GM12878 (cell line): Measurements from ENCODE around the gene RARRES2. TPM values are rescaled to one million over a fixed set of nuclear protein-coding genes. Genes with fewer than 3 reads are reported as not detected.

Source experiments
- ATAC-seq: fragments of 200-7000 bp; cut with Tn5 transposase; 3 replicates; pipeline ENCODE4 v1.9.1; 2020; ENCODE audit warnings: mild to moderate bottlenecking, moderate library complexity
- BruUV-seq: library from RNA; stranded (reverse); fragments of 400-500 nt; replicated peaks from 2 replicates; lab custom pipeline; 2021; lab: Mats Ljungman, UMichigan
- CTCF ChIA-PET: fragments of 300-600 bp; sonication (Branson Sonifier 250); formaldehyde crosslinking; extraction: SDS; loops from one replicate; lab custom pipeline; 2021; ENCODE audit warnings: inconsistent platforms; lab: Yijun Ruan, JAX
- POLR2A ChIA-PET: fragments of 350-600 bp; formaldehyde crosslinking; extraction: SDS; loops from one replicate; lab custom pipeline; 2021; ENCODE audit warnings: inconsistent platforms; lab: Charles Lee
- RAD21 ChIA-PET: fragments of 300-600 bp; sonication (Branson Sonifier 250); formaldehyde crosslinking; loops from one replicate; lab custom pipeline; 2023; ENCODE audit warnings: antibody characterized with exemption; ENCODE audit not compliant: unreplicated experiment; lab: Charles Lee
- SMC1A ChIA-PET: fragments of 300-600 bp; sonication (Branson Sonifier 250); formaldehyde crosslinking; loops from one replicate; lab custom pipeline; 2023; ENCODE audit not compliant: unreplicated experiment, uncharacterized antibody; lab: Charles Lee
- DNase-seq: peaks from one replicate; pipeline ENCODE4 v3.0.0-alpha.2; 2011; ENCODE audit warnings: low read depth, low spot score
- FAIRE-seq: peaks from 3 replicates; lab custom pipeline; 2011; peaks lifted over from hg19 to GRCh38; lab: Jason Lieb, UNC
- H2AFZ ChIP-seq: 2 replicates; pipeline ENCODE4 v1.6.0; 2011; ENCODE audit warnings: low read depth, low read length, control low read depth; ENCODE audit not compliant: control insufficient read depth
- H3K27ac ChIP-seq: 2 replicates; pipeline ENCODE4 v1.5.1; 2011; ENCODE audit warnings: control low read depth; ENCODE audit not compliant: control insufficient read depth, insufficient read depth
- H3K27me3 ChIP-seq, 2 experiments: replicated peaks in 1 of 2; 2 replicates each; pipeline versions ENCODE4 v1.6.0 to v1.6.1; 2011; ENCODE audit warnings: low read length in 1 of 2; ENCODE audit not compliant: control insufficient read depth in 2 of 2, insufficient read depth in 2 of 2
- H3K36me3 ChIP-seq, 2 experiments: 2 replicates each; pipeline ENCODE4 v1.5.1; 2011; ENCODE audit warnings: low read length in 1 of 2; ENCODE audit not compliant: control insufficient read depth in 2 of 2, insufficient read depth in 2 of 2
- H3K4me1 ChIP-seq: 2 replicates; pipeline ENCODE4 v1.6.1; 2011; ENCODE audit warnings: mild to moderate bottlenecking, low read length, moderate library complexity, mixed read lengths; ENCODE audit not compliant: control insufficient read depth, insufficient read depth
- H3K4me2 ChIP-seq: 2 replicates; pipeline ENCODE4 v1.6.0; 2011; ENCODE audit warnings: control low read depth; ENCODE audit not compliant: control insufficient read depth, insufficient read depth
- H3K4me3 ChIP-seq: fragments of 200-600 bp; sonication (generic); 2 replicates; pipeline ENCODE4 v1.5.1; 2016
- H3K79me2 ChIP-seq: 2 replicates; pipeline ENCODE4 v1.6.0; 2011; ENCODE audit warnings: low read length; ENCODE audit not compliant: control insufficient read depth, insufficient read depth
- H3K9ac ChIP-seq: 2 replicates; pipeline ENCODE4 v1.8.0; 2011; ENCODE audit warnings: low read length, control low read depth, mixed read lengths; ENCODE audit not compliant: control insufficient read depth, insufficient read depth
- H3K9me3 ChIP-seq: replicated peaks from 3 replicates; pipeline ENCODE4 v1.5.1; 2011; ENCODE audit warnings: mild to moderate bottlenecking, low read length; ENCODE audit not compliant: control insufficient read depth, insufficient read depth
- H4K20me1 ChIP-seq: 2 replicates; pipeline ENCODE4 v1.6.0; 2011; ENCODE audit not compliant: control insufficient read depth, insufficient read depth
- CBFB ChIP-seq: IDR thresholded peaks from 2 replicates; pipeline ENCODE4 v1.6.1; 2016; ENCODE audit warnings: antibody characterized with exemption, low read depth
- HDAC2 ChIP-seq: fragments of 200-600 bp; sonication (generic); IDR thresholded peaks from 2 replicates; pipeline ENCODE4 v1.6.1; 2017
- POLR2A ChIP-seq: IDR thresholded peaks from 2 replicates; pipeline ENCODE4 v1.6.1; 2011; ENCODE audit warnings: low read depth, mild to moderate bottlenecking, low read length
- ZBTB33 ChIP-seq: fragments of 450-650 bp; IDR thresholded peaks from 2 replicates; pipeline ENCODE4 v1.6.1; 2017; ENCODE audit warnings: mild to moderate bottlenecking
- WGBS: methylation state at CpG from one replicate; pipeline ENCODE4 v1.1.6; 2016; ENCODE audit warnings: low lambda C conversion rate; ENCODE audit not compliant: insufficient replicate concordance, insufficient coverage; ENCODE audit errors: missing lambda C conversion rate; 5-methylcytosine and 5-hydroxymethylcytosine counted together
- in situ Hi-C: fragments of 300-500 bp; cut with MboI; formaldehyde crosslinking; loops from 9 replicates; pipeline ENCODE4 v1.14.3; 2018; ENCODE audit warnings: mixed read lengths
- intact Hi-C: fragments of 100-400 bp; cut with micrococcal nuclease; formaldehyde crosslinking; loops from one replicate; pipeline ENCODE4 v1.14.2; 2022; ENCODE audit not compliant: unreplicated experiment
- polyA plus RNA-seq, 11 experiments: library from polyadenylated mRNA; depleted of rRNA in 4 of 11; unstranded in 6 of 11; stranded (reverse) in 5 of 11; fragments of >200 nt; fragmentation: Nextera tagmentation in 4 of 11; fragmentation: Illumina TruSeq in 1 of 11; extraction: Ambion mirVana in 4 of 11; extraction: Trizol in 1 of 11; gene quantifications; 1 replicate in 1 of 11; 2 replicates in 10 of 11; pipeline versions ENCODE4 v1.2.1 to v1.2.3, GENCODE V29; 2011 to 2016; ENCODE audit warnings: inconsistent platforms in 2 of 11, missing spikeins in 2 of 11, low read depth in 1 of 11
- total RNA-seq, 4 experiments: library from RNA; depleted of rRNA in 3 of 4; stranded (reverse); fragments of >200 nt in 3 of 4; fragmentation: Illumina TruSeq in 1 of 4; extraction: Trizol in 1 of 4; gene quantifications; 2 replicates each; pipeline versions ENCODE4 v1.2.1 to v1.2.3, GENCODE V29; 2013 to 2021
- TF ChIP-seq, protein P1 (sequence below): fragments of 450-650 bp; IDR thresholded peaks from 2 replicates; pipeline ENCODE4 v1.6.1; 2017; ENCODE audit warnings: antibody characterized with exemption, mild to moderate bottlenecking, moderate library complexity

The RARRES2 gene
- total and polyA plus RNA-seq, 10 of the 15 experiments (the other 5 are each of a cell fraction or from before 2014, with no cell fraction given), result 0.13 to 2.2 (median 0.40) TPM; not detected in 3

DNA sequence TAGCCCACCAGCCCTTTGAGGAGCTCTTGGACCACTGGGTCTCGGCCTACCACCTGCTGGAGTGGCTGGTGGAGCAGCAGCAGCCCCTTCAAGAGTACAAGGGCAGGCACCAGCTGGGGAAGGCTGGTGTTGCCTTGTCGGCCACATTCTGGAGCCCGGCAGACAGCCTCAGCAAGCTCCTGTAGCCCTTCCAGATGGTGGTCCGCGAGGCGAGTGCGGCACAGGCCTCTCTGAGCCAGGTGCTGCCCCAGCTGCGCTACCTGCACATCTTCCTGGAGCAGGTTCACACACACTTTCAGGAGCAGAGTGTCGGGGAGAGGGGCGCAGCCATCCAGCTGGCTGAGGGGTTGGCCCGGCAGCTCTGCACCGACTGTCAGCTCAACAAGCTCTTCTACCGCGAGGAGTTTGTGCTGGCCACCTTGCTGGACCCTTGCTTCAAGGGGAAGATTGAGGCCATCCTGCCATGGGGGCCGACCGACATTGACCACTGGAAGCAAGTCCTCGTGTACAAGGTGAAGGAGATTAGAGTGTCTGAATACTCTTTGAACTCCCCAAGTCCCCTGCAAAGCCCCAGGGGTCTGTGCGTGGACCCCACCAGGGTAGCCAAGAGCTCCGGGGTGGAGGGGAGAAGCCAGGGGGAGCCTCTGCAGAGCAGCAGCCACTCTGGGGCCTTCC is 11.1 kb downstream of the RARRES2 start:
- Histone ChIP-seq H3K36me3 (peaks cover 6 to 20% of the 10 kb centered on the region in 2 experiments), H3K9ac (no peak overlapping the region), H3K4me1 (no peaks in the 10 kb centered on the region), H3K4me2 (no peak overlapping the region), H3K27me3 (no peaks in the 10 kb centered on the region), H3K79me2 (peaks cover under 1% of the 10 kb centered on the region), H3K27ac (no peak overlapping the region), H3K4me3 (no peak overlapping the region), H3K9me3 (no peaks in the 10 kb centered on the region), H4K20me1 (no peaks in the 10 kb centered on the region), H2AFZ (no peak overlapping the region)
- BruUV-seq, result no TSS peak
- intact Hi-C loops, result no loop called here
- no peak for TF ChIP-seq ZBTB33
- no peak for TF ChIP-seq HDAC2
- TF ChIP-seq POLR2A, result peak; percentile 9; the same call in 1 of the 2 replicates
- no peak for TF ChIP-seq CBFB
- TF ChIP-seq, protein P1, sequence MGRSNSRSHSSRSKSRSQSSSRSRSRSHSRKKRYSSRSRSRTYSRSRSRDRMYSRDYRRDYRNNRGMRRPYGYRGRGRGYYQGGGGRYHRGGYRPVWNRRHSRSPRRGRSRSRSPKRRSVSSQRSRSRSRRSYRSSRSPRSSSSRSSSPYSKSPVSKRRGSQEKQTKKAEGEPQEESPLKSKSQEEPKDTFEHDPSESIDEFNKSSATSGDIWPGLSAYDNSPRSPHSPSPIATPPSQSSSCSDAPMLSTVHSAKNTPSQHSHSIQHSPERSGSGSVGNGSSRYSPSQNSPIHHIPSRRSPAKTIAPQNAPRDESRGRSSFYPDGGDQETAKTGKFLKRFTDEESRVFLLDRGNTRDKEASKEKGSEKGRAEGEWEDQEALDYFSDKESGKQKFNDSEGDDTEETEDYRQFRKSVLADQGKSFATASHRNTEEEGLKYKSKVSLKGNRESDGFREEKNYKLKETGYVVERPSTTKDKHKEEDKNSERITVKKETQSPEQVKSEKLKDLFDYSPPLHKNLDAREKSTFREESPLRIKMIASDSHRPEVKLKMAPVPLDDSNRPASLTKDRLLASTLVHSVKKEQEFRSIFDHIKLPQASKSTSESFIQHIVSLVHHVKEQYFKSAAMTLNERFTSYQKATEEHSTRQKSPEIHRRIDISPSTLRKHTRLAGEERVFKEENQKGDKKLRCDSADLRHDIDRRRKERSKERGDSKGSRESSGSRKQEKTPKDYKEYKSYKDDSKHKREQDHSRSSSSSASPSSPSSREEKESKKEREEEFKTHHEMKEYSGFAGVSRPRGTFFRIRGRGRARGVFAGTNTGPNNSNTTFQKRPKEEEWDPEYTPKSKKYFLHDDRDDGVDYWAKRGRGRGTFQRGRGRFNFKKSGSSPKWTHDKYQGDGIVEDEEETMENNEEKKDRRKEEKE, result no peak
- CTCF ChIA-PET, result interaction anchor here (0.8 to 1.2 kb wide), 2 partner anchors 19 to 91 kb away, joined by 3 read pairs; no protein-coding TSS in a partner anchor
- no peak for DNase-seq
- SMC1A ChIA-PET, result interaction anchor here (1.2 kb wide), 1 partner anchor 13 kb away, joined by 4 read pairs; no protein-coding TSS in a partner anchor
- WGBS, result 89% methylated on average over 19 of the region's 19 CpGs
- ATAC-seq, result no peak
- no peak for FAIRE-seq
- RAD21 ChIA-PET, result no interaction called here
- in situ Hi-C loops, result no loop called here
- POLR2A ChIA-PET, result interaction anchor here (1.3 kb wide), 1 partner anchor 47 kb away, joined by 3 read pairs; no protein-coding TSS in a partner anchor
